LoVo (cell line): ENCODE measurements around the gene OR10T2.
"Not testable (repeated sequence)": the region's sequence is repeated elsewhere in the genome, so short reads cannot be mapped to it uniquely, and the experiment has no call there.

Experiments used
- DNase-seq: peaks from one replicate; pipeline ENCODE4 v3.0.0-alpha.2; 2016; ENCODE audit warnings: low spot score

OR10T2 gene

GRCh38 chr1:158356616-158357015 lies 42.6 kb downstream of the OR10T2 start:
- DNase-seq: no peak

GRCh38 chr1:158355773-158356285 lies 43.4 kb downstream of the OR10T2 start:
- DNase-seq: no peak

GRCh38 chr1:158354255-158354654 lies 45.0 kb downstream of the OR10T2 start:
- no peak for DNase-seq

- DNase-seq: no peak
Measured at GRCh38 chr1:158353303-158354075, 45.8 kb downstream of the OR10T2 start, which contains the start of gene CD1E. TSS of gene CD1E (plus strand) at chr1:158353894. CDS start at chr1:158353989, 95 bp downstream.

GRCh38 chr1:158348946-158349345 lies 50.3 kb downstream of the OR10T2 start:
- DNase-seq: not testable (repeated sequence)
